GM19455 (cell line): ENCODE results near the gene GIGYF1.
A peak's percentile ranks its signal among the peaks of the same experiment; 100 is the strongest.
"Not testable (repeated sequence)": the region's sequence is repeated elsewhere in the genome, so short reads cannot be mapped to it uniquely, and the experiment has no call there.

Experiments used
- ATAC-seq: cut with Tn5 transposase; IDR thresholded peaks from one replicate; pipeline ENCODE4 v1.9.1; 2021; ENCODE audit not compliant: unreplicated experiment

Gene GIGYF1

DNA sequence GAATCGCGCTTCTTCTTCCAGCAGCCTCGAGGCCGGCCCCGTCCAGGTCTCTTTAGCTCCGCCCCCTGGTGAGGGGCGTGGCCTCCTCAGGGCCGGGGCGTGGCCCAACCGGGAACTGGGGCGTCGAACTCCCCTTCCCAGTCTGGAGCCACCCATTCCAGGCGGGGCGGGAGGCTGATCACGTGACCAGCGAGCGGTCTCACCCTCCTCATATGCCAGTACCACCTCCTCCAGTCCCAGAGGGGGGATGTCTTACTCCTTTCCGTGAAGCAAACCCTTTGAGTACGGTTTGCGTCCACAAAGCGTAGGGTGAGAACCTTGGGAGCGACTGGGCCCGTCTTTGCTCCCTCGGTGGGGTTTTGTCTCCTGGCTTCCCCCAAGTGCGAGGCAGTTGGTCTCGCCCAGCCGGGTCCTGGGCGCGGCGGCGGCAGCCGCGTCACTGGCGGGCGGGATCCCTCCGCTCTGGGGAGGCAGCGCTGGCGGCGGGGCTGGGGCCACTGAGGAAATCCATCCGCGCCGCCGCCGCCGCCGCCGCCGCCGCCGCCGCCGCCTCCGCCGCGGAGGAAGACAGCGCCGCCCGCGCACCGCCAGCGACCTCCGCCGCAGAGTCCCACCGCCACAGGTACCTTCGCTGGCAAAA, 20.6 kb downstream of the GIGYF1 start, which contains the start of gene GNB2:
Gene GNB2, plus strand, starts transcription at position 439 of the 640 bp plus-strand sequence. CDS start 2,526 bp downstream, outside the sequence.
- peak; percentile 48 for ATAC-seq

DNA sequence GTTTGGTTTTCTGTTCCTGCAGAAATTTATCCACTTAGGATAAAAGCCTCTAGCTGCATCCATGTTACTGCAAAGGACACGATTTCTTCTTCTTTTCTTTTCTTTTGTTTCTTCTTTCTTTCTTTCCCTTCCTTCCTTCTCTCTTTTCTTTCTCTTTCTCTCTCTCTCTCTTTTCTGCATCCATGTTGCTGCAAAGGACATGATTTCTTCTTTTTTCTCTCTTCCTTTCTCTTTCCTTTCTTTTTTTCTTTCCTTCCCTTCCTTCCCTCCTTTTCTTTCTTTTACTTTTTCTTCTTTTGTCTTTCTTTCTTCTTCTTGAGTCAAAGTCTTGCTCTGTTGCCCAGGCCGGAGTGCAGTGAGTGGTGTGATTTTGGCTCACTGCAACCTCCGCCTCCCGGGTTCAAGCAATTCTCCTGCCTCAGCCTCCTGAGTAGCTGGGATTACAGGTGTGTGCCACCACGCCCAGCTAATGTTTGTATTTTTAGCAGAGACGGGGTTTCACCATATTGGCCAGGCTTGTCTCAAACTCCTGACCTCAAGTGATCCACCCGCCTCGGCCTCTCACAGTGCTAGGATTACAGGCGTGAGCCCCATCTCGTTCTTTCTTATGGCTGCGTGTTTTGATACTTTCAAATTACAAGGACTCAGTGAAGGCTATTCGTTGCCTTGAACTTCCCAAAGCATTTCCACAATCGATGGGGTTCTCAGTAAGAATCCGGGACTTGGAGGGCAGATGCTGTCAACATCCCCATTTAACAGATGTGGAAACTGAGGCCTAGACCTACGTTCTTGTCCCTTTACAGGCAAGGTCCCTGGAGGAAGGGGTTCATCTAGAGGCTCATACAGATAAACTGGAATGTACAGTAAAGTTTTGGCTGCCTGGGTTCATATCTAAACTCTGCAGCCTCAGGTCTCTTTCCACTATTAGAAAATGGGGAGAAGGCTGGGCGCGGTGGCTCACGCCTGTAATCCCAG, 22.4 kb downstream of the GIGYF1 start:
- no peak for ATAC-seq

DNA sequence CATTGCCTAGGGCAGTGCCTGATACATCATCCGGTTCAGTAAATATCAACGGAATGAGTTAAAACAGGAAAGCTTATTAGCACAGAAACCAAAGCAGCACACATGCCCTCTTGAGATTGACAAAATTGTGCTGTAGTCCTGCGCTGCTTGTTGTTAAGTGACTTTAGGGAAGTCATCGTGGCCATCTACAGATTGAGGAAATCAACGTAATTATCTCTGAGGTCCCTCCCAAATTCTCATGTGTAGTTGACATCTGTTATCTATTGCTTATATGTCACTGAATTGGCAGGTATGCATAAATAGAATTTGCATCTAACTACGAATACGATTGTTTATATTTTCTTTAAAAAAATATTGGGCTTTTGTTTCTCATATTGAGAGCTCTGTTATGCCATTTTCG, 24.0 kb downstream of the GIGYF1 start:
- no peak for ATAC-seq

DNA sequence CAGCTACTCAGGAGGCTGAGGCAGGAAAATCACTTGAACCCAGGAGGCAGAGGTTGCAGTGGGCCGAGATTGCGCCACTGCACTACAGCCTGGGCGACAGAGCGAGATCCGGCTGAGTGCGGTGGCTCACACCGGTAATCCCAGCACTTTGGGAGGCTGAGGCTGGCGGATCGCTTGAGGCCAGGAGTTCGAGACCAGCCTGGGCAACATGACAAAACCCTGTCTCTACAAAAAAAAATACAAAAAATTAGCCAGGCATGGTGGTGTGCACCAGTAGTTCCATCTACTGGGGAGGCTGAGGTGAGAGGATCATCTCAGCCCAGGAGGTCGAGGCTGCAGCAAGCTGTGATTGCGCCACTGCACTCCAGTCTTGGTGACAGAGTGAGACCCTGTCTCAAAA, 24.9 kb downstream of the GIGYF1 start:
- not testable (repeated sequence) for ATAC-seq

DNA sequence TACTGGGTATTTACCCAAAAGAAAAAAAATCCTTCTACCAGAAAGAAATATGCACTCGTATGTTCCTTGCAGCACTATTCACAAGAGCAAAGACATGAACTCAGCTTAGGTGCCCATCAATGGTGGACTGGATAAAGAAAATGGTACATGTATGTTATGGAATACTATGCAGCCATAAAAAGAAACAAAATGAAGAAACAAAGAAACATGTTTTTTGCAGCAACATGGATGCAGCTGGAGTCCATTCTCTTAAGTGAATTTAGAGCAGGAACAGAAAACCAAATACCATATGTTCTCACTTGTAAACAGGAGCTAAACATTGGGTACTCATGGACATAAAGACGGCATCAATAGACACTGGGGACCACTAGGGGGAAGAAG, 26.0 kb downstream of the GIGYF1 start:
- ATAC-seq = no peak

DNA sequence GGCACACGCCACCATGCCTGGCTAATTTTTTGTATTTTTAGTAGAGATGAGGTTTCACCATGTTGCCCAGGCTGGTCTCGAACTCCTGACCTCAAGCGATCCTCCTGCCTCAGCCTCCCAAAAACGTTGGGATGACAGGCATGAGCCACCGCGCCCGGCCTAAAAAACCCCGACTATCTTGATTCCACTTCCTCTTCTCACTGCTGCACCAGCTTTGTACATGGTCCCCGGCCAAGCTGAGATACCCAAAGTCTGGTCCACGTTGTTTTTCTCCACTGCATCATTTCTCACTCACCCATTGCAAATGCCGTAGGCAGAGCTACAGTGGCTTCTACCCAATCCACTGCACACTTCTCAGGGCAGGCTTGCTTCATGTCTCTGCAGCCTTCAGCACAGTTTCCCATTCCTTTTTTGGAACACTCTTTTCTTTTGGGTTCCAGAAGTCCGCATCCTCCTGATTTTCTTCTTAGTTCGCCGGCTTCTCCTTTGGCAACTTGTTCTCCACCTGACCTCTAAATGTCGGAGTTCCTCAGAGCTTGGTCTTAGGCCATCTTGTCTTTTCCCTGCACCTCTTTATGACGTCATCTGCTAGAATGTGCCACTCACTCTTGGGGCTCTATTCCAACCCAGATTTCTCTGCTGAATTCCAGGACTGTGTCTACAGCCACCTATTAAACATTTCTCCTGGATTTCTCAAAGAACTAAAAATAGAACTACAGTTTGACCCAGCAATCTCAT, 26.6 kb downstream of the GIGYF1 start:
- no peak for ATAC-seq

DNA sequence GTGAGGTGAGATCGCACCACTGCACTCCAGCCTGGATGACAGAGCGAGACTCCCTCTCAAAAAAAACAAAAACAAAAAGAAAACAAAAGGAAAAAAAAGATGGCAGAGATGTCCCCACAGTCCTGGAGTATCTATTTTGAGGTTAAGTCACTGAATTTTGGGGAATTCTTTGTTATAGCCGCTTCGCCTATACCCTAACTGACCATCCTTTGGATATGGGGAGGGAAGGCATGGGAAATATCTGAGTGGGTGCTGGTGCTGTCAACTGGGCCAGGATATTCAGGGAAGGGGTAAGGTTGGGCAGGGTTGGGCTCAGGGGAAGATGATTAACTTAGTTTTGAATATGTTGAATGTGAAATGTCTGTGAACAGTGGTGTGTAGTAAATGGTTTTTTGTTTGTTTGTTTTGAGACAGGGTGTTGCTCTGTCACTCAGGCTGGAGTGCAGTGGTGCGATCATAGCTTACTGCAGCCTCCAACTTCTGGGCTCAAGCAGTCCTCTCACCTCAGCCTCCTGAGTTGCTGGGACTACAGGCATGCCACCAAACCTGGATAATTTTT, 28.8 kb downstream of the GIGYF1 start:
- ATAC-seq = no peak

DNA sequence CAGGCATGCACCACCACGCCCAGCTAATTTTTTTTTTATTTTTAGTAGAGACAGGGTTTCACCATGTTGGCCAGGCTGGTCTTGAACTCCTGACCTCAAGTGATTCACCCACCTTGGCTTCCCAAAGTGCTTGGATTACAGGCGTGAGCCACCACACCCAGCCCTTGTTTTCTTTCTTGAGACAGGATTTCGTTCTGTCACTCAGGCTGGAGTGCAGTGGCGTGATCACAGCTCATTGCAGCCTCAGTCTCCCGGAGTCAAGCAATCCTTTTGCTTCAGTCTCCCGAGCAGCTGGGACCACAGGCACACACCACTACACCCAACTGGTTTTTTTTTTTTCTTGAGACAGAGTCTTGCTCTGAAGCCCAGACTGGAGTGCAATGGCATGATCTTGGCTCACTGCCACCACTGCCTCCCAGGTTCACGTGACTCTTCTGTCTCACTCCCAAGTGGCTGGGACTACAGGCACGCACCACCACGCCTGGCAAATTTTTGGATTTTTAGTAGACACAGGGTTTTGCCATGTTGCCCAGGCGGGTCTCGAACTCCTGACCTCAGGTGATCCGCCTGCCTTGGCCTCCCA, 31.8 kb downstream of the GIGYF1 start:
- ATAC-seq = not testable (repeated sequence)

DNA sequence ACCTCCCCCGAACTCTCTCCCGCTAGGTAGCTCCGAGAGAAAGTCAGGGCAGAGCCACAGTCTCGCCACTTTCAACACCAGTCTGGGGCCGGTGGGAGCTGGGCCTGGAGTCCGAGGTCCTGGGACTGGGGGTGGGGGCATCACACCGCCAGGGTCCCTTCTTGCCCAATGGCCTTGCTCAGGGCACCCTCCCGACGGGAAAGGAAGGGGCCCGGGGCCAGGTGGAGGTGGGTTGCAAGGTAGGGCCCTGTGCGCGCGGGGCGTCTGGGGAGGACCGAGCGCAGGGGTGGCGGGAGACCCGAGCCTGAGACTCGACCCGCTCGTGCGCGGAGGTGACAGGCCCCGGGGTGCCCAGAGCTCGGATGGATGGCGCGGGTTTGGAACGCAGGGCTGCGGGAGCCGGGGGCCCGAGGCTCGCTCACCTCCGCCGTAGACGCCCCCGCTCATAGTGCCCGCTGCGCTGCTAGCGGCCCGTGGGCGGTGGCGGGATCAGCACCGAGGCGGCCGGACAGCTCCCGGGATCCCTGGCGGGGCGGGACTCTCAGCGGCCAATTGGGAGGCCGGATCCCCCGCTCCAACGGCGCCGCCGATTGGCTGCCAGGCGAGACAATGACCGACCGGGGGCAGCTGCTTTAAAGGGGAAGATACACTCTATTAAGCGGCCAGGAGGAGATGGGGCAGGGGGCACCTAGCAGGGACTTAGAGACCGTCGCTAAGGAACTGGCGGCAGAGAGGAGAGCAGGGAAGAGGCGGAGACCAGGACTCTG, 38.0 kb downstream of the GIGYF1 start, which contains the start of gene ACTL6B:
Gene ACTL6B, minus strand, starts transcription at position 541 of the 767 bp plus-strand sequence. Its CDS starts 94 bp downstream, at position 447.
- ATAC-seq = no peak

DNA sequence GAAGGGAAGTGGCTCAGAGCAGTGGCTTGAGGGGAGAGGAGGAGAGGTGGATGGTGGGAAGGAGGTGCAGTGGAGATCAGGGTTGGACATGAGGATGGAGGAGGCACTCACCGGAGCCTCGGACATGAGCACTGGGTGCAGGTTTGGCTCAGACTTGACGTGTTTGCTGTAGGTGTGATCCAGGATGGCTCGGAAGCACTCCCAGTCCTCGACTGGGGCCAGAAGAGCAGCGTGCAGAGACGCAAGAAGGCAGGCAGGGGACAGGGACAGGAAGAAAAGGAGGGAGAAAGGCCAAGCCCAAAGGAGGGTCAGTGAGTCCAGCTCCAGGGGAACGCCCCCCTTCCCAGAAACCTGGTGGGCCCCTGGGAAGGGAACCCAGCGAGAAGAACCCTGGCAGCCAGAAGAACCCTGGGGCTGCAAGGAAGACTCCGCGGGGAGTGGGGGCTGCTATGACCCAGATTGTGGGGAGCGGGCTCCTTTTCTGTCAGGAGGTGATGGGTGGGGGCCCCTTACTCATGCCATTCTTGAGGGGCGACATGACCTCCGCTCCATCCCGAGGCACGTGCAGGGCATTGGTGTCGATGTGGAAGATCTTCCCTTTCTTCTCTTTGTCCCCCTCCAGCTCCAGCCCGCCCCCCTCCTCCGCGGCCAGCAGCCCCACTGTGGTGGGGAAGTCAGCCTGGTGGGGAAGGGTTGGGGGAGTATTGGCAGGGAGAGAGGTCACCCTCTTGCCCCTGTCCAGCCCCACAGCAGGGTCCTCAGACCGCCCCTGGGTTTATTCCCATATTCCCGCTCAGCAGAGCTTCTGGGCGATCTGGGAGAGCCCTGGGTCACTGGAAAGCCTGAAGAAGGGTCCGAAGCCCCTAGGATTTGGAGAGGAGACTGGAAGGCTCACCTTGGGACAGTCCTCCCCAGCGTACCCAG, 38.9 kb downstream of the GIGYF1 start:
- no peak for ATAC-seq

DNA sequence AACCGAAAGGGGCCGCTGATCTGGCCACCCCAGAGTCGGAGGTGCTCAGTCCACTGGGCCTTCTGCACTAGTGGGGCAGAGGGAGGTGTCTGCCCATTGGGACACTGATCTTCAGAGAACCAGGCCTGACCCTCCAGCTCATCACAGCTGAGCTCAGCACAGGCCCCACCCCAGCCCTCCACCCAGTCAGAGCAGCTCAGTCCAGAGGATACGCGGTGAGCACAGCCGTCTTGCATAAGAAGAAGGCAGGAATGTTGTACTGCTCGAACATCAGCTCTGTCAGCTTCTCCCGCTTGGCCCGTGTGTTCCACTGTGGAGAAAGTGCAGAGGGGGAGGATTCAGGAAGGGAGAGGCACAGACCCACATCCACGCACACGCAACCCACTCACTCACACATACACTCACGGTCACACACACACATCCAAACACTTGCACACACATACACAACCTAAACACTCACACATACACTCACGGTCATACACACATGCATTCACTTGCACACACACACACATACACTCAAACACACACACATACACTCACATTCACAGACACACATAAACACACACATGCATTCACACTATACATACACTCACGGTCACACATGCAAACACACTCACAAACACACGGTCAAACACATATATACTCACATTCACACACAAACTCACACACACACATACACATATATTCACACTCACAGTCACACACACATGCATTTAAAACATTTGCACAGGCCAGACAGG, 44.1 kb downstream of the GIGYF1 start:
- no peak for ATAC-seq

DNA sequence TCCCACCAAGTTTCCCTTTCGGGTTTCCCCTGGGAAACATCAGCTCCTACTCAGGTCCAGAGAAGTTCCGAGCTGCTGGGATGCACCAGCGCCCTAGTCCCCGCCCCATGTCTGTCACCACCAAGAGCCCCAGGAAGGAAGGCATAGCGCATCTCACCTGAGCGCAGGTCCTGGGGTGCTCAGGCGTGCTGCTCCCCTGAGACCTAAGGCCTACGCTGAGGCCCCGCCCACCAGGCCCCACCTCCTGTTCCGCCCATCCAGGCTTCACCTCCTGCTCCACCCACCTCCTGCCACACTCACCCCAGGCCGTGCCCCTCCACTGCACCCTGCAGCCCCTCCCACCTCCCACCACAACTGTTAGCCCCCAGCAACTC, 51.5 kb downstream of the GIGYF1 start:
- no peak for ATAC-seq

DNA sequence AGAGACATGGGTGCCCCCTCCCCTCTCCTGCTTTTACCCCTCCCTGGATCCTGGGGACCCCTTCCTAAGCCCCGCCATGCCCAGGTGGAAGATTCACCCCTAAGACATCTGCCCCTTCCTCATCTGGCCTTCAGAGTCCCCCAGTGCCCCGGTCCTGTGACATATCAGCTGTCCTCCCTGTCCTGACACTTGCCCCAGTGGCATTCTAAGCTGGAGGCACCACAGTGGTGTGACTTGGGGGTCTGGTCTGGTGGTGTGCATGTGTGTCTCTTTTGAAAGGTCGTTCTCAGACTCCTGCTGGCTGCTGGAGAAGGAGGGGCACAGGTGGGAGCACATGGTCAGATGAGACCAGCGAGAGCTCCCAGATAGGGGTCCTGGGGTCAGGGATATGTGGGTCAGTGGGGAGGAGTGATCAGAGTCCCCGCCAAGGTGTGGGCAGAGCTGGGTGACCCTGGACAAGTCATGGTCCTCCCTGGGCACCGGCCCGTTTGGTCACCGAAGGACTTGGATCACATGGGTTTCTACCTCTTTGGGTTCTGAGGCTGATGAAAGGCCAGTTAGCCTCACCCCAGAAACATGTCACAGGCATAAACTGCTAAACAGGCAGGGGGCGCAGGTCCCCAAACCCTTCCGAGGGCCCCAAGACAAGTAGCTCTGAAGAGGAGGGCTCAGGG, 52.1 kb downstream of the GIGYF1 start:
- ATAC-seq = no peak

DNA sequence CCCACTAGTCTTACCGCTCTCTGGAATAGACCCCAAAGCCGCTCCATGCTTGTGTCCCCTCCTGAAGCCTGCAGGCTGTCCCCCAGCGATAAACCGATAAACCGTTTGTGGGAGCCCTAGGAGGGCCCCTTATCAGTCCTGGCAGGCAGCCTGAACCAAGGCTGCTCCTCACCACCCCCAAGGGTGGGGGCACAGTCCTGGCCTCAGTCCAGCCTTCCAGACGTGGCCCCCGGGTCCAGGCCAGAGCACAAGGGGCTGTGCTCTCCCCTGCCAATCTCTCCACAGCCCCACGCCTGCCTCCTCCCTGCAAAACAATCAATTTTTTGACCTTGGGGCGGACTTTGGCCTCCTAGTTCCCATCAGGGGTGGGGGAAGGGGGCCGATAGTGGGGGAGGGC, 52.6 kb downstream of the GIGYF1 start, which contains the start of gene TFR2:
Gene TFR2, minus strand, starts transcription at position 90 of the 397 bp plus-strand sequence. Its CDS starts 43 bp downstream, at position 47.
- no peak for ATAC-seq

DNA sequence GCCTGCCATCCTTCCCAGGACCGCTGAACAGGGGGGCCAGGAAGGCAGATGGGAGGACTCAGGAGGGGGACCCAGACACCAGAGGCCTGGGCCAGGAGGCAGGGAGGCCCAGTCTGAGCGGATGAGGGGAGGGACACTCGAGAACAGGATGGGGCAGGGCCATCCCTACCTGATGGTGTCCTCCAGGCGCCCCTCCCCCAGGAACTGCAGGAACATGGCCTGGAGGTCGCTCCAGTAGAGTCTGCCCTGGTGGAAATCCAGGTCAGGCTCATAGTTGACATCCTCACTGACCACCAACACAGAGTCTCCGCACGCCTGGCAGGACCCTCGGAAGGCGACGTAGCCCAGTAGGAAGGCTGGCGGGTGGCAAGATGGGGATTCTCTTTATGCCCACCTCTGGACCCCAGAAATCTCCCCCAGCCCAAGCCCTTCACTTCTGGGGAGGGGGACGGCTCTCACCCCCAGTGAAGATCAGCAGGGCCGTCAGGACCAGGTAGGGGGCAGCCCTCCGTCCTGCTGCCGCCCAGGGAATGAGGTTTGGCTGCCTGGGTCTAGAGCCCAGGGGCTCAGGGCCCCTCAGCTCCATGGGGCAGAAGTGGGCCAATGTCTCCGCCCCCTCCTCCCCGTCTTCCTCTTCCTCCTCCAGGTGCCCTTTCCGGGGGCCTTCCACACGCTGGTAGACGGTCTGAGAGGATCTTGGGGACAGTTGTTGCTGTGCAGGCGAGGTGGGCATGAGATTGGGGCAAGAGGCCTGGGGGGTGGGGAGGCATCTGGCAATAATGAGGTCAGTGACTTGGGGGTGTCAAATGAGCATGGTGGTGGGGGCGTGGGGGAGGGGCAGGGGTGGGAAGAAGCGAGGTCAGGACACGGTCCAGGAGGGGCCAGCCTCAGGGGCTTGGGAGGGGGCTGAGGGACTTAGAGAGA, 53.3 kb downstream of the GIGYF1 start:
- no peak for ATAC-seq

DNA sequence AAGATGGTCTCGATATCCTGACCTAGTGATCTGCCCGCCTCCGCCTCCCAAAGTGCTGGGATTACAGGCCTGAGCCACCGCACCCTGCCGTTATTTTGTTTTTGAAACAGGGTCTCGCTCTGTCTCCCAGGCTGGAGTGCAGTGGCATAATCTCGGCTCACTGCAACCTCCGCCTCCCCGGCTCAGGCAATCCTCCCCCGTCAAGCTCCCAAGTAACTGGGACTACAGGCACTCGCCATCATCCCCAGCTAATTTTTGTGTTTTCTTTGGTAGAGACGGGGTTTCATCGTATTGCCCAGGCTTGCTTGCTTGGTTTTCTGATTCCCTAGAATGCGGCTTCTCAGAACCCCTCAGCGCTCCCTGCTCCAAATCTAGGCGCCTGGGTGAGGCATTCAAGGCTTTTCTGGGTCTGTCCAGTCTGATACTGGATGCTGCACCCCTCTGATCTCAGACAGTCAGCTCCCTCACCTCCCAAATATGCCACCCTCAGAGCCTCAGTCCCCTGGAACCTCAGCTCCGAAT, 54.0 kb downstream of the GIGYF1 start:
- ATAC-seq = no peak
